A549 (cell line): ENCODE measurements around the gene PTP4A2. TPM values are rescaled to one million over a fixed set of nuclear protein-coding genes. Genes with fewer than 3 reads are reported as not detected.

Experiments
- ATAC-seq, 2 experiments: fragments of 200-7000 bp in 1 of 2; fragments of >200 bp in 1 of 2; cut with Nextera tagmentation in 1 of 2; cut with Tn5 transposase in 1 of 2; 3 replicates each; pipeline versions ENCODE4 v1.8.0 to v1.9.1; 2018 to 2020; ENCODE audit warnings: mild to moderate bottlenecking in 1 of 2, moderate library complexity in 1 of 2
- CTCF ChIA-PET: fragments of 300-600 bp; sonication (Branson Sonifier 250); formaldehyde crosslinking; extraction: SDS; loops from one replicate; lab custom pipeline; 2021; ENCODE audit warnings: antibody characterized with exemption, inconsistent platforms; lab: Yijun Ruan, JAX
- POLR2A ChIA-PET: fragments of 350-600 bp; formaldehyde crosslinking; extraction: SDS; loops from one replicate; lab custom pipeline; 2021; ENCODE audit warnings: antibody characterized with exemption, inconsistent platforms; lab: Yijun Ruan, JAX
- DNase-seq, 2 experiments: peaks; one replicate each; pipeline versions ENCODE4 v3.0.0 to v3.0.0-alpha.2; 2011 to 2016; ENCODE audit warnings: low read depth in 1 of 2, low spot score in 1 of 2
- FAIRE-seq: peaks from 2 replicates; lab custom pipeline; 2011; peaks lifted over from hg19 to GRCh38; lab: Jason Lieb, UNC
- H3K27ac ChIP-seq, 2 experiments: fragments of >200 bp; sonication (Bioruptor Twin); formaldehyde crosslinking; 3 replicates each; pipeline ENCODE4 v1.5.1; 2016 to 2017
- H3K4me1 ChIP-seq: fragments of >200 bp; sonication (Bioruptor Twin); formaldehyde crosslinking; 3 replicates; pipeline ENCODE4 v1.6.1; 2016
- H3K4me2 ChIP-seq: fragments of >200 bp; sonication (Bioruptor Twin); formaldehyde crosslinking; 3 replicates; pipeline ENCODE4 v1.6.1; 2016
- H3K4me3 ChIP-seq: fragments of >200 bp; sonication (Bioruptor Twin); formaldehyde crosslinking; 3 replicates; pipeline ENCODE4 v1.5.1; 2016
- H3K9me3 ChIP-seq: fragments of >200 bp; sonication (Bioruptor Twin); formaldehyde crosslinking; 3 replicates; pipeline ENCODE4 v1.6.1; 2016
- BHLHE40 ChIP-seq: IDR thresholded peaks from 2 replicates; pipeline ENCODE4 v1.6.1; 2012; ENCODE audit warnings: low read depth, low read length, inconsistent platforms
- CBX8 ChIP-seq: fragments of 200-600 bp; sonication (generic); IDR thresholded peaks from 2 replicates; pipeline ENCODE4 v1.6.1; 2016
- CHD4 ChIP-seq: fragments of 200-600 bp; sonication (generic); IDR thresholded peaks from 2 replicates; pipeline ENCODE4 v1.6.1; 2016; ENCODE audit warnings: antibody characterized with exemption, mild to moderate bottlenecking, borderline replicate concordance
- EHMT2 ChIP-seq: fragments of 200-600 bp; sonication (generic); IDR thresholded peaks from 2 replicates; pipeline ENCODE4 v1.6.1; 2016; ENCODE audit warnings: antibody characterized with exemption, low read depth, mild to moderate bottlenecking, moderate library complexity
- EP300 ChIP-seq, 2 experiments: fragments of >200 bp; sonication (Bioruptor Twin); formaldehyde crosslinking; IDR thresholded peaks; 2 replicates in 1 of 2; 3 replicates in 1 of 2; pipeline ENCODE4 v1.6.1; 2016 to 2017
- FOSL2 ChIP-seq, 2 experiments: fragments of 450-650 bp in 1 of 2; fragments of >200 bp in 1 of 2; sonication (Bioruptor Twin) in 1 of 2; formaldehyde crosslinking; IDR thresholded peaks; 2 replicates each; pipeline versions ENCODE4 v1.5.0 to v1.6.1; 2016 to 2020; ENCODE audit warnings: mild to moderate bottlenecking in 1 of 2, moderate library complexity in 1 of 2
- HOXB13 ChIP-seq: fragments of 250-450 bp; sonication (Bioruptor Pico); IDR thresholded peaks from 2 replicates; pipeline ENCODE4 v1.5.0; 2020; ENCODE audit warnings: low read depth, mild to moderate bottlenecking, moderate library complexity
- JUN ChIP-seq, 2 experiments: fragments of >200 bp; sonication (Bioruptor Twin); formaldehyde crosslinking; IDR thresholded peaks; 2 replicates in 1 of 2; 3 replicates in 1 of 2; pipeline ENCODE4 v1.6.1; 2016 to 2017
- MAZ ChIP-seq: fragments of 150-350 bp; IDR thresholded peaks from 2 replicates; pipeline ENCODE4 v1.6.1; 2014; ENCODE audit warnings: antibody characterized with exemption, low read depth, low read length, borderline replicate concordance
- NFE2L2 ChIP-seq: fragments of 150-350 bp; conservative IDR thresholded peaks from 2 replicates; pipeline ENCODE4 v1.6.1; 2014; ENCODE audit warnings: low read length
- NPAS2 ChIP-seq: fragments of 250-450 bp; sonication (Bioruptor Pico); IDR thresholded peaks from 2 replicates; pipeline ENCODE4 v1.8.0; 2022; ENCODE audit warnings: mild to moderate bottlenecking, moderate library complexity, borderline replicate concordance
- POLR2A ChIP-seq: IDR thresholded peaks from 2 replicates; pipeline ENCODE4 v1.6.1; 2012; ENCODE audit warnings: mild to moderate bottlenecking, low read length
- RARB ChIP-seq: fragments of 250-450 bp; sonication (Bioruptor Pico); IDR thresholded peaks from 2 replicates; pipeline ENCODE4 v1.8.0; 2021; ENCODE audit warnings: mild to moderate bottlenecking, moderate library complexity
- RCOR1 ChIP-seq: fragments of 150-350 bp; IDR thresholded peaks from 2 replicates; pipeline ENCODE4 v1.6.1; 2014; ENCODE audit warnings: antibody characterized with exemption, low read length, low read depth
- SREBF2 ChIP-seq: fragments of 450-650 bp; IDR thresholded peaks from 2 replicates; pipeline ENCODE4 v1.6.1; 2014; ENCODE audit warnings: mild to moderate bottlenecking, moderate library complexity
- TP53 ChIP-seq: fragments of 250-450 bp; sonication (Bioruptor Pico); IDR thresholded peaks from 2 replicates; pipeline ENCODE4 v1.5.0; 2021; ENCODE audit warnings: mild to moderate bottlenecking, moderate library complexity
- ZC3H11A ChIP-seq: fragments of 450-650 bp; IDR thresholded peaks from 2 replicates; pipeline ENCODE4 v1.6.1; 2014; ENCODE audit warnings: antibody characterized with exemption, mild to moderate bottlenecking
- WGBS: methylation state at CpG from one replicate; pipeline ENCODE4 v1.1.6; 2017; ENCODE audit errors: missing lambda C conversion rate; 5-methylcytosine and 5-hydroxymethylcytosine counted together
- polyA plus RNA-seq, 4 experiments: library from polyadenylated mRNA; depleted of rRNA in 3 of 4; stranded (reverse); fragments of >200 nt; fragmentation: RNase III in 1 of 4; extraction: RNeasy Plus Mini Kit Qiagen cat#74134 plus additional on column Dnase treatment in 1 of 4; gene quantifications; 2 replicates in 3 of 4; 3 replicates in 1 of 4; pipeline ENCODE4 v1.2.3, GENCODE V29; 2011 to 2017
- TF ChIP-seq, protein P1 (sequence below): fragments of 250-450 bp; sonication (Bioruptor Pico); IDR thresholded peaks from 2 replicates; pipeline ENCODE4 v1.5.0; 2020; ENCODE audit warnings: low read depth, mild to moderate bottlenecking, moderate library complexity
- TF ChIP-seq, protein P2 (sequence below): fragments of >200 bp; sonication (Bioruptor Twin); formaldehyde crosslinking; IDR thresholded peaks from 2 replicates; pipeline ENCODE4 v1.6.1; 2016
- TF ChIP-seq, protein P3 (sequence below): fragments of 250-450 bp; sonication (Bioruptor Pico); IDR thresholded peaks from 2 replicates; pipeline ENCODE4 v1.5.0; 2021; ENCODE audit warnings: mild to moderate bottlenecking, moderate library complexity, borderline replicate concordance

Gene PTP4A2
- polyA plus RNA-seq, 2 of the 4 experiments (the other 2 are of a cell fraction), result 234 to 563 TPM

DNA sequence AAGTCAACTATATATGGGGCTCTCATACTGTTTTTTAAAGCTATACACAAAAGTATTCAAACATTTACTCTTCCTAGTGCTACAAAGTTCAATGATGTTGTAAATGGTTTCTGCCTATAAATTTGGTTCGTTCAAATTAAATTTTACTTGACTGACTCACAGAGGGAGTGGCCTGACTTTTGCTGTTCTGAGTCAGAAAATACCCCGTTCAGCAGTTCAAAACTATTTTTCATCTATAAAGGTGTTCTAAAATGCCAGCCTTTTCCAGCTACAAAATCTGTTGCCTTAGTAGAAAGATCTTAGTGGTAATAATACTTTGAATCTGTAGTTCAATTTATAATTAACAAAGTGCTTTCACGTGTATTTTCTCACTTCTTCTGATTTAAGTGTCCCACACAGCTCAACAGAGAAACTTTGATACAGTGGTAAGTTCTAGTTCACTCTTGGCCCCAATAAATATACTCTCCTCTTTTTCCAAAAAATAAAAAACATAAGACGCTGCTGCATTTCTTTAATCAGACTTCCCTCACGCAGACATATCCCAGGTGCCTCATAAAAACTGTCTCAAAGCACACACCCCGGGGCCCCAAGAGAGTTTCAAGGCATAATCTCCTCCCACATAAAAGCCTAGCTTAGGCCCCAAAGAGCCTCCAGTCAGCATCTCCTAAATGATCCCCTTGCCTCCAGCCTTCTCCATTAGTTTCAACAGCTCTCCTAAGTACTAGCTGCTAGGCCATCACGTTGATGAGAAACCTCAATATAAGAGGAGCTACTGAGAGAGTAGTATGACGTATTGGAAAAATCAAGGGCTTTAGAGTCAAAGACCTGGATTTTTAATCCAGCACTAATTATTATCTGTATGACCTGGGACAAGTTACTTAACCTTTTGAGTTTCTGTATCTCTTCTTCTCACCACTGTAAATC, 3.2 kb downstream of the PTP4A2 start:
- no peak for TF ChIP-seq FOSL2 (IDR thresholded peaks at IDR 0.05)
- peak; percentile 59; the same call in 1 of the 2 replicates for TF ChIP-seq FOSL2 (CRISPR knock-in tag; IDR thresholded peaks at IDR 0.05)
- no peak for TF ChIP-seq POLR2A
- ChIA-PET POLR2A (interaction anchor here (0.5 to 2.0 kb wide), 3 partner anchors 9 to 33 kb away, joined by 7 to 14 read pairs (median 9); no protein-coding TSS in a partner anchor), CTCF (interaction anchor here (0.6 to 24.5 kb wide), 4 partner anchors 19 to 51 kb away, joined by 3 to 518 read pairs (median 5); no protein-coding TSS in a partner anchor)
- H3K4me3 ChIP-seq, result peak overlapping the region; percentile 83
- H3K9me3 ChIP-seq, result no peaks in the 10 kb centered on the region
- DNase-seq (peak in 1 of 2 experiments; percentile 40), FAIRE-seq (no peak), ATAC-seq (no peak)
- peak overlapping the region; percentile 40 to 99 for H3K27ac ChIP-seq
- 4% methylated on average over 8 of the region's 8 CpGs for WGBS
- H3K4me1 ChIP-seq, result peaks cover 76% of the 10 kb centered on the region
- peak overlapping the region; percentile 74 for H3K4me2 ChIP-seq

DNA sequence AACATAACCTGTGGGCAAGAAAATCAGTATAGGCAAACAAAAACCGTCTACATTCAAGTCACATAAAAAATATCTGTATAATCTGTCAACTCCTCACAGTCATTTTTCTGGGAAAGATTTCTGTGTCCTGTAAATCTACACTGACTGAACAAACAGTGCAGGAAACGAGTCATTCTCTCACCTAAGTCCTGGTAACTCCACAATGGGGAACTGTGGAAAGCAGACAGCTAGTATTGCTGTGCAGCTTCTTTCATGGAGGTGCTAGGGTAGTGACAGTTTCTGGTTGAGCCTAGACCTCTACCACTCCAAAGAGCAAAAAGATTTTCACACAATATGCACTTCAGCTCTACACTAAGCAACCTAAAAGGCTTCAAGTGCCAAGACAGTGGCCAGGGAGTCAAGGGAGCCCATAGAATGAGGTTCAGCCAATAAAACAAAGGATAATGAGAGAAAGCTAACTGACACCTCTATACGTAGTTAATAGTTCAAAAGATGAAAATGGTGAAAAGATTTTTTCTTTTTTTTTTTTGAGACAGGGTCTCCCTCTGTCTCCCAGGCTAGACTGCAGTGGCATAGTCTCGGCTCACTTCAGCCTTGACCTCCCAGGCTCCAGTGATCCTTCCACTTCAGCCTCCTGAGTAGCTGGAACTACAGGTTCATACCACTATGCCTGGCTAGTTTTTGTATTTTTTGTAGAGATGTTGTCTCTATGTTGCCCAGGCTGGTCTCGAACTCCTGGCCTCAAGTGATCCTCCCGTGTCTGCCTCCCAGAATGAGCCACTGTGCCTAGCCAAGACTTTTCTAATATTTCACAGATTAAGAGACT, 5.5 kb downstream of the PTP4A2 start:
- CTCF ChIA-PET, result interaction anchor here (24.5 kb wide), 1 partner anchor 24 kb away, joined by 518 read pairs; no protein-coding TSS in a partner anchor
- peak in 1 of 2 experiments; percentile 54; a peak in 3 of 6 replicates for ATAC-seq
- TF ChIP-seq RARB (CRISPR knock-in tag), result no peak
- no peak for TF ChIP-seq EHMT2
- TF ChIP-seq MAZ, result no peak
- TF ChIP-seq, protein P1, sequence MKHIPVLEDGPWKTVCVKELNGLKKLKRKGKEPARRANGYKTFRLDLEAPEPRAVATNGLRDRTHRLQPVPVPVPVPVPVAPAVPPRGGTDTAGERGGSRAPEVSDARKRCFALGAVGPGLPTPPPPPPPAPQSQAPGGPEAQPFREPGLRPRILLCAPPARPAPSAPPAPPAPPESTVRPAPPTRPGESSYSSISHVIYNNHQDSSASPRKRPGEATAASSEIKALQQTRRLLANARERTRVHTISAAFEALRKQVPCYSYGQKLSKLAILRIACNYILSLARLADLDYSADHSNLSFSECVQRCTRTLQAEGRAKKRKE (CRISPR knock-in tag), result no peak
- TF ChIP-seq HOXB13, result no peak
- no peak for TF ChIP-seq TP53
- Histone ChIP-seq H3K4me1 (peaks cover 80% of the 10 kb centered on the region), H3K27ac (peak overlapping the region; percentile 48 to 82; a peak in 5 of 6 replicates), H3K4me2 (peak overlapping the region; percentile 74), H3K4me3 (no peak overlapping the region), H3K9me3 (no peaks in the 10 kb centered on the region)
- POLR2A ChIA-PET, result interaction anchor here (2.2 kb wide), 1 partner anchor 11 kb away, joined by 7 read pairs; no protein-coding TSS in a partner anchor
- WGBS, result 26% methylated on average over 6 of the region's 6 CpGs
- FAIRE-seq, result no peak
- DNase-seq, result peak in 1 of 2 experiments; percentile 42

DNA sequence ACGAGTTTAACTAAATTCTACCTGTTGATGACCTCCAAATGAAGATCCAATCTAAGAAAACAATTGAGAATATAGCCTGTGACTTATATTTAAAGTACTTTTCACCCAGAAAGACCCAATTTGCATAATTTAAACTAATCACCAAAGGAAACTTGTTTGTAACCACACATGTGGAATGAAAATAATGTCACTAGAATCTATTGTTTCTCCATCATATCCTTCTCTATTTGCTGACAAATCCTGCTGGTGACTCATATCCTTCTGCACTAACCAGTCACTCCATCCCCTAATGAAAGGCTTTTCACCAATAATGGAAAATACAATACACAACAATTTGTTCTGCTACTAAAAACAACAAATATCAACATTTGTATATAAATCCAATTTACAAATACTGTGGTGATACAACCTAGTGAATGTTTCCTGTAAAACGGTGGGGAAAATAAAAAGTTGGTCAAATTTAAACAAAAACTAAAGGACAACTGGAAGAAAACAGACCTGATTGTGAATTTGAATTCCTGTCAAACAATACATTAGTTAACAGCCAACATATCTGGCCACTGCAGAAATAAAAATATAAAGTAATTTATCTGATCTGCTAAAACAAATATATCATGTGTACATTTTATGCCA, 6.5 kb downstream of the PTP4A2 start:
- no peaks in the 10 kb centered on the region for H3K9me3 ChIP-seq
- ChIA-PET POLR2A (interaction anchor here (1.7 kb wide), 1 partner anchor 24 kb away, joined by 6 read pairs; no protein-coding TSS in a partner anchor), CTCF (interaction anchor here (0.6 to 1.2 kb wide), 3 partner anchors 44 to 143 kb away, joined by 3 to 5 read pairs (median 5); partner anchors contain the start of gene SPOCD1)
- ATAC-seq, result peak; percentile 50 to 67; a peak in 1 of 6 replicates
- no peak for TF ChIP-seq CBX8
- no peak for TF ChIP-seq FOSL2 (IDR thresholded peaks at IDR 0.05)
- TF ChIP-seq FOSL2 (CRISPR knock-in tag; IDR thresholded peaks at IDR 0.05), result peak; percentile 86
- FAIRE-seq, result no peak
- peak overlapping the region; percentile 48 to 75; a peak in 5 of 6 replicates for H3K27ac ChIP-seq
- H3K4me3 ChIP-seq, result 0 out of 3 replicates have a peak overlapping the region, but pooled peaks have one; percentile 6
- H3K4me2 ChIP-seq, result peak overlapping the region; percentile 74
- 7% methylated on average over 2 of the region's 2 CpGs for WGBS
- H3K4me1 ChIP-seq, result peaks cover 90% of the 10 kb centered on the region
- no peak for DNase-seq

DNA sequence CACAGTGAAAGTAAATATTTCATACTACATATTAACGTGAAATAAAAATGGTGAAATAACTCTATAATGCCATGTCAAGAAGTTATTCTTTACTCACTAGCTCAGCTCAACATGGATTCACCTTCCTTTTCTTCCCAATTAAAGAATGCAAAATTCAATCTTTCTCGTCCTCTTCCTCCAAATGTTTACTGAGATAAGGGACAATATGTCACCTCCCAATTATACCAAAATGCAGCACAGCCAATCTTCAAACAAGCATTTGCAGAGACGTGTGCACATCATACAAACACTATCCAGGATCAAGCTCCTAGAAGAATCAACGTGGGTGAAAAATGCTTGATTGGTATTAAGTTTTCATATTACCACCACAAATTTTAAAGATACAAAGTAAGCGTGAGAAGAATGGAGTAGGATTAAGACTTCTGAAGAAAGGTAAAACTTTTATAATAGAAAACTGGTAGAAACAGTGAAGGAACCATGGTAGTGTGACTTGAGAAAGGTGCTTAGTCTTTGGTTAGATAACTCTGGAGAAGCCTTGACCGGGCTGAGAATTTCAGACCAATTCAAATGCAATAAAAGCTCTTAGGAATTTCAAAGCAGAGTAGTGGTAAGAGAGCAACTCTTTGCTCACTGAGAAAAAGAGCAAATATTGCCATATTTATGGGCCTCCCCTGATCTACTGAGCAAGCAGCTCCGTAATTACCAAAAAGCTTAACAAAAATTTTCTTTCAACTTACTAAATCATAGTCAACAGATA, 7.2 kb downstream of the PTP4A2 start:
- no peaks in the 10 kb centered on the region for H3K9me3 ChIP-seq
- 0 out of 6 replicates have a peak, but pooled peaks of 1 of the 2 experiments have one; percentile 11 for ATAC-seq
- H3K4me2 ChIP-seq, result peak overlapping the region; percentile 74
- ChIA-PET POLR2A (interaction anchor here (1.7 kb wide), 1 partner anchor 25 kb away, joined by 6 read pairs; no protein-coding TSS in a partner anchor), CTCF (interaction anchor here (0.6 to 1.4 kb wide), 4 partner anchors 33 to 142 kb away, joined by 3 to 5 read pairs (median 4); partner anchors contain the start of gene SPOCD1)
- whole genome bisulfite sequencing, result 23% methylated on average over 7 of the region's 7 CpGs
- FAIRE-seq, result no peak
- no peak for DNase-seq
- 0 out of 3 replicates have a peak overlapping the region, but pooled peaks have one; percentile 6 for H3K4me3 ChIP-seq
- H3K4me1 ChIP-seq, result peaks cover 94% of the 10 kb centered on the region
- peak overlapping the region; percentile 39 to 75; a peak in 5 of 6 replicates for H3K27ac ChIP-seq
- no peak for TF ChIP-seq SREBF2
- TF ChIP-seq BHLHE40, result no peak
- TF ChIP-seq ZC3H11A, result no peak
- no peak for TF ChIP-seq HOXB13
- TF ChIP-seq NFE2L2, result no peak
- TF ChIP-seq, protein P2, sequence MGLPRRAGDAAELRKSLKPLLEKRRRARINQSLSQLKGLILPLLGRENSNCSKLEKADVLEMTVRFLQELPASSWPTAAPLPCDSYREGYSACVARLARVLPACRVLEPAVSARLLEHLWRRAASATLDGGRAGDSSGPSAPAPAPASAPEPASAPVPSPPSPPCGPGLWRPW, result no peak
- TF ChIP-seq NPAS2, result no peak
- TF ChIP-seq CHD4, result no peak
- no peak for TF ChIP-seq EP300 (IDR thresholded peaks at IDR 0.05)
- TF ChIP-seq JUN (IDR thresholded peaks at IDR 0.05), result no peak
- TF ChIP-seq, protein P3, sequence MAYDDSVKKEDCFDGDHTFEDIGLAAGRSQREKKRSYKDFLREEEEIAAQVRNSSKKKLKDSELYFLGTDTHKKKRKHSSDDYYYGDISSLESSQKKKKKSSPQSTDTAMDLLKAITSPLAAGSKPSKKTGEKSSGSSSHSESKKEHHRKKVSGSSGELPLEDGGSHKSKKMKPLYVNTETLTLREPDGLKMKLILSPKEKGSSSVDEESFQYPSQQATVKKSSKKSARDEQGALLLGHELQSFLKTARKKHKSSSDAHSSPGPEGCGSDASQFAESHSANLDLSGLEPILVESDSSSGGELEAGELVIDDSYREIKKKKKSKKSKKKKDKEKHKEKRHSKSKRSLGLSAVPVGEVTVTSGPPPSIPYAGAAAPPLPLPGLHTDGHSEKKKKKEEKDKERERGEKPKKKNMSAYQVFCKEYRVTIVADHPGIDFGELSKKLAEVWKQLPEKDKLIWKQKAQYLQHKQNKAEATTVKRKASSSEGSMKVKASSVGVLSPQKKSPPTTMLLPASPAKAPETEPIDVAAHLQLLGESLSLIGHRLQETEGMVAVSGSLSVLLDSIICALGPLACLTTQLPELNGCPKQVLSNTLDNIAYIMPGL (CRISPR knock-in tag), result no peak
- no peak for TF ChIP-seq CBX8
- no peak for TF ChIP-seq RCOR1
